Stimulated activated CD8-positive, alpha-beta memory T cell treated with anti-CD3 and anti-CD28 coated beads, Interleukin-4, amount 100 ng/mL, for 24 hours (primary cell): ENCODE data around the gene PDIA6.

Experiments used
- DNase-seq: peaks from one replicate; pipeline ENCODE4 v3.0.0-alpha.2; 2020; ENCODE audit warnings: low read depth

Gene PDIA6

GRCh38 chr2:10812362-10813162 is at the start of gene PDIA6:
TSS of gene PDIA6 (minus strand) at chr2:10812785. CDS start at chr2:10812696, 89 bp downstream.
- DNase-seq: peak; percentile 94

- no peak for DNase-seq
Observed at GRCh38 chr2:10862330-10862729, 49.7 kb upstream of the PDIA6 start.

GRCh38 chr2:10861765-10862164 is 49.2 kb upstream of the PDIA6 start:
- DNase-seq: no peak

GRCh38 chr2:10860814-10861325 is 48.3 kb upstream of the PDIA6 start:
- no peak for DNase-seq

- DNase-seq: no peak
Observed at GRCh38 chr2:10860081-10860813, 47.7 kb upstream of the PDIA6 start.

GRCh38 chr2:10859278-10859677 is 46.7 kb upstream of the PDIA6 start:
- no peak for DNase-seq

- no peak for DNase-seq
Observed at GRCh38 chr2:10848541-10848940, 36.0 kb upstream of the PDIA6 start.

- DNase-seq: no peak
Observed at GRCh38 chr2:10847008-10847407, 34.4 kb upstream of the PDIA6 start.

GRCh38 chr2:10846110-10846861 is 33.7 kb upstream of the PDIA6 start:
- no peak for DNase-seq

GRCh38 chr2:10845640-10846039 is 33.1 kb upstream of the PDIA6 start:
- no peak for DNase-seq

- no peak for DNase-seq
Observed at GRCh38 chr2:10844097-10844496, 31.5 kb upstream of the PDIA6 start.

GRCh38 chr2:10842506-10842905 is 29.9 kb upstream of the PDIA6 start:
- DNase-seq: no peak

- no peak for DNase-seq
Observed at GRCh38 chr2:10841547-10842219, 29.1 kb upstream of the PDIA6 start.

- no peak for DNase-seq
Observed at GRCh38 chr2:10839813-10840212, 27.2 kb upstream of the PDIA6 start.

- no peak for DNase-seq
Observed at GRCh38 chr2:10838734-10839133, 26.1 kb upstream of the PDIA6 start.

- DNase-seq: no peak
Observed at GRCh38 chr2:10837298-10838266, 25.0 kb upstream of the PDIA6 start.

- DNase-seq: peak; percentile 70
Observed at GRCh38 chr2:10835052-10835970, 22.7 kb upstream of the PDIA6 start.

GRCh38 chr2:10834068-10834655 is 21.6 kb upstream of the PDIA6 start:
- DNase-seq: no peak

GRCh38 chr2:10833021-10833420 is 20.4 kb upstream of the PDIA6 start:
- no peak for DNase-seq
